Fibroblast of upper back skin (primary cell): ENCODE results near the gene KCNQ1.
A peak's percentile ranks its signal among the peaks of the same experiment; 100 is the strongest.

Experiments used
- DNase-seq: peaks from one replicate; pipeline ENCODE4 v3.0.0-alpha.2; 2013

Gene KCNQ1

DNA sequence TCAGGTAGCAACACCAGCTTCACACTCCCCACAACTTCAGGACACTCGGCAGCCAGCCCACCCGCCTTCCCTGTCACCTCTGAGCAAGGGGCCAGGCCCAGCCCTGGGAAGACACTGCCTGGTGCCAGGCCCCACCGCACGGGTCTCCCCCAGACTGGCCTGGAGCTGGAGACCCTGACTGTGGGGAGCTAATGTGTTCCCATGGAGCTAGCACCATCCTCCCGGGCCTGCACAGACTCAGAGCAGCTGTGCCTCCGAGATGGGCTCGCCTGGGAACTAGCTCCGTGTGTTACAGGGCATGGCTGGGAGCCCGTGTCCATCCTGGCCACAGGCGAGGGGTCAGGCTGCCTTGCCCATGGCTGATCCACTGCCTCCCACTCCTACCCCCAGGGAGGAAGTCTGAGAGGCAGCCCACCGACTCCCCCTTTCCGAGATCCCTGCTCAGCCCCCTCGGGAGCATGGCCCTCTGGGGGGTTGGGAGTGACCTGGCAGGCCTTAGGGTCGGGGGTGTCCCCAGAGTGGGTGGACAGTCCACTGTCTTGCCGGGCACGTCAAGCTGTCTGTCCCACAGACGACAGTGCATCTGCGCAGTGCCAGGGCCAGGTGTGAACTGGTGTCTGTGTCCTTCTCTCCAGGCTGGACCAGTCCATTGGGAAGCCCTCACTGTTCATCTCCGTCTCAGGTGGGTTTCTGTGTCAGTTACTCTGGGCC is 331.7 kb downstream of the KCNQ1 start:
- no peak for DNase-seq

DNA sequence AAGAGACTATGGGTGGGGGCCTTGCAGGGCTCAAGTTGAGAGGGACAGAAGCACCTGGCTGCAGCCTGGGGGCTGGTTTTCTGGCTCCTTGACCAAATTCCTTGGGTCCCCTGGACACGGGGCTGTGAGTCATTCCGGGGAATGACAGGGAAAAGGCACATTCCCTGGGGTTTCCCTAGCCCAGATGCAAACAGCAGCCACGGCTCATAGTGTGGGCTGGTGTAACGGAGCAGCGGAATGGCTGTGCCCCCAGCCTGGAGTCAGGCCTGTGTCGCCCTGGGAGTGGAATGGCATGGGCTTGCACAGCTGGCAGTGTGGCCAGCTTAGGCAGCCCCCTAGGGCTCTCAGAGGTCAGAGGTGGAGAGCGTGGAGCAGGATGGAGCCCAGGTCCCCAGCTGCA is 332.6 kb downstream of the KCNQ1 start:
- DNase-seq, result peak; percentile 16

DNA sequence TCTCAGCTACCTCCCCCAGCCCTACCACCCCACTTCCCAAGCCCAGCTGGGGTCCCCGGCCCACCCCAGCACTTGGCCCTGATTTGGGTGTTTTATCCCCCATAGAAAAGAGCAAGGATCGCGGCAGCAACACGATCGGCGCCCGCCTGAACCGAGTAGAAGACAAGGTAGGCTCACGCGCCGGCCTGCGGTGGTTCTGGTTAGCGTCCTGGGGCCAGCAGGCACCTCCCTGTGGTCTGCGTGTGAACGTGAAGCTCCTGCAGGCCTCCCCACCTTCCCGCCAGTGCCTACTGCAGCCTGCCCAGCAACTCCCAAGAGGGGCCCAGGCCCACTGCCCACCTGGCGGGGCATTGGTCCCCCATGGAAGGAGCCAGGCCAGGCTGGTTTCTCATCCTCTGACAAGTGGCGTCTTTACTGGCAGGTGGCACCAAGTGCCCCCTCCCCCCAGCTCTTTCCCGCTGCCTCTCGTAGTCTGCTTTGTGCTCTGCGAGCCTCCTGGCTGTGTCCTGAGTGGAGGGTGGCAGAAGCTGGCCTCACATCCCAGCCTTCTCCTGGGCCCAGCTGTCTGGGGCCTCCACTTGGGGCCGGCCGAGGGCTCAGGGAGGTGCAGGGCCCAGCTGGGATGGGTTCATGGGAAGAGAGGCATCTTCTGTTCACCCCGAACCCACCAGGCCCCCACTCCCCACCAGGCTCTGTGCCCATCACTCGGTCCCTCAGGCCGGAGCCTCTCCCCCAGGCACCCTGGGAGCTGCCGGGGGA is 333.2 kb downstream of the KCNQ1 start:
- DNase-seq, result no peak

DNA sequence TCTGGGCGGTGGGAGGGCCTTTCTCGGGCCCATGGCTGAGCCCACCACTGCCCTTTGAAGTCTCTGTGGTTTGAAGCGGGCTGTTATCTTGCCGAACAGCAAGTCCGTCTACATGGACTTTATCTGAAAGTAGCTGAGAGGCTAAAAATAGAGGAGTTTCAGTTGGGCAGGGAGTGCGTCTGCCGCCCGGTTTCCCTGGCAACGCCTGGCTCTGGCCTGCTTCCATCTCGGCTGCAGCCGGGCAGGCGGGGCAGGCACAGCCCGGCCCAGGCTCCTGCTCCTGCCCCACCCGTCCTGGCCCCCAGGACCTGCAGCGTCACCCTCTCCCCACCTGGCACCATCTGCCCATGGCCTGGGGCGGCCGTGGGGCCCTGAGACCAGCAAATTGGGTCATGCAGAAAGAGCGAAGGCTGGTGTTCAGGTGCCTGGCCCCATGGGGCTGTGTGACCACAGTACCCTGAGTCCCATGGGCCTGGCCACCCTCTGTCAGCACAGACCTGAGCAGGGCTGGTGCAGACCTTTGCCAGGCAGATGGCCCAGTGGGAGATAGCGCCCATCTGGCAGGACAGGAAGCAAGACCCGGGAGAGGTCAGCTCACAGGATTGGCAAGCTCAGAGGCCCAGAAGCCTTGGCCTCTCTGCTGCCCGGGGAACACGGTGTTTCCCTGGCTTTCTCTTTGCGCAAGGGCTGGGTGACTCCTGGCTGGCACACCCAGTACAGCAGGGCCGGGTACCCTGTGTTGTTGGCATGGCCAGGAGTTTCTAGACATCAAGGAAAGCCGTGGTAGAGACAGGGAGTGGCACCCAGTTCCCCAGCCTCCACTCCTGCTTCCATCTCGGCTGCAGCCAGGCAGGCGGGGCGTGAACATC is 334.1 kb downstream of the KCNQ1 start:
- no peak for DNase-seq

DNA sequence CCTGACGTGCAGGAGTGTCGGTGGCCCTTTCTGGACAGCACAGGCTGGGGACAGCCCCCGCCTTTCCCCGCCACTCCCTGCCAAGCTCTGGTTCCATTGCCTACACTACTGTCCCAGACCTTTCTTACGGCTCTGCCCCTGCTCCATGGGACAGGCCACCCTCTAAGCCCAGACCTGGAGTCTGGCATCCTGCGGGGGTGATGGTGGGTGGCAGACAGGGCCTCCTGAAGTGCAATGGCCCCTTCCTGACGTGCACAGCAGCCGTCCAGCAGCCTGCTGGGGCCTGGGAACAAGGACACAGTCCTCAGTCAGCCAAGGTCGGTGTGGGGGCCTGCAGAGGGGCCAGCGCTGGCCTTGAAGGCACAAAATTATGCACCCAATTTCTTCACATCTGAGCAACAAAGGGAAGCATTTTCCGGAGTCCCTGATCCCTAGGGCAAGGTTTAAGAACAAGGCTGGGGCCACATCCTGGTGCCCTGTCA is 334.7 kb downstream of the KCNQ1 start:
- DNase-seq, result no peak

DNA sequence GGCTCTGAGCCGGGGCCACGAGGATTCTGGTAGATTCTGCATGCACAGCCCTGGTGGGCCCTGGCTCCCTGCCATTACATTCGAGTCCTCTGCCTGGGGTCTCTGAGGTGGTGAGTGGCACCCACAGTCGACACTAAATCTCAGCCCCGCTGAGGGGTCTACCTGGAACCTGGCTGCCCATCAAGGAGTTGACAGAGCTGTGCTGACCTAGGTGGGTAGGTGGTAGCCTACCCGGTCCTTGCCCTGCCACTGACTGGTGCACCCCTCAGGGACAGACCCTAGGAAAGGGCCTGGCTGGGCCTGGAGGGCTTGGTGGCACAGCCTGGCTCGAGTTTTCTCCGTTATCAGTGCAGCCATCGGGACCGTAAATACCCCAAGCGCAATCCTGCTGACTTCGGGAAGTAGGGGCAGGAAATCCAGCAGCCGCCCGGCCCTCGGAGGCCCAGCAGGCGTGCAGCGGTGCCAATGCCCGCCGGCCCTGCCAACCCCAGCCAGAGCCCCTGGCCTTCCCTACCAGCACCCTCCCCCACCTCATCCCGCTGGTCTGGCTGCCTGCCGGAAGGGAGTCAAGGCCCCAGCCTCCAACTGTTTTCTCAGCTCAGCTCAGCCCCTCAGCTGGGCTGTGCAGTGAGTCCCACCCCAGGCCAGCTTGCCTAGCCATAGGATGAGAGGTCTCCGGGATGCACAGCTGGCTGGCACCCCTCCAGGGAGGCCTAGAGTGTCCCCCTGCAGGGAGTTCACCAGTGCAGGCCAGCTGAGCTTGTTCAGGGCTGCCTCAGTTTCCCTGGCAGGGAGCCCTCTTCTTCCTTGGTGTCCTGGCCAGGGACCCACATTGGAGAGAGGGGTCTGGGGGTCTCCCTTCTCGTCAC is 335.4 kb downstream of the KCNQ1 start:
- DNase-seq, result no peak

DNA sequence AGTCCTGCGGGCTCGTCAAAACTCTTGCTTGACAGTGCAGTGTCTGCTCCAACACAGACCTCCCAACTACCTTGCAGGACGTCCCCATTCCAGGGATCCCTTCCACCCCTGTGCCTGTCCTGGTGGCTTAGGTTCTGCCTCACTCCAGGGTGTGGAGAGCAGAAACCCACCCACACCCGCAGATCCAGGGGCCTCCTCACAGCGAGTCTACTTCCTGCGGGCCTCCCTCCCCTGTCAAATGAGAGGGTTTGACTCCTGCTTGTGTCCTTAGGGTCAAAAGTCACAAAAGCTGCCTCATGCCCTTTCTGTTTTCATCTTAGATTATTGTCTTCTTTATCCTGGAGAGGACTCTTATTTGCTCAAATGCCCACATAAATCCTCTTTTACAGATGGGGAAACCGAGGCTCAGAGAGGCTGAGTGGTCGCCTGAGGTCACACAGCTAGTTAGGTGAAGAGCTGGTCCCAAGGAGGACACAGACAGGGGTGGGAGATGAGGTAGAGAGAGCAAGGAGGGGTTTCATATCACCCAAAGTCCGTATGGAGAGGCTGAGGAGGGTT is 336.1 kb downstream of the KCNQ1 start:
- DNase-seq, result no peak

DNA sequence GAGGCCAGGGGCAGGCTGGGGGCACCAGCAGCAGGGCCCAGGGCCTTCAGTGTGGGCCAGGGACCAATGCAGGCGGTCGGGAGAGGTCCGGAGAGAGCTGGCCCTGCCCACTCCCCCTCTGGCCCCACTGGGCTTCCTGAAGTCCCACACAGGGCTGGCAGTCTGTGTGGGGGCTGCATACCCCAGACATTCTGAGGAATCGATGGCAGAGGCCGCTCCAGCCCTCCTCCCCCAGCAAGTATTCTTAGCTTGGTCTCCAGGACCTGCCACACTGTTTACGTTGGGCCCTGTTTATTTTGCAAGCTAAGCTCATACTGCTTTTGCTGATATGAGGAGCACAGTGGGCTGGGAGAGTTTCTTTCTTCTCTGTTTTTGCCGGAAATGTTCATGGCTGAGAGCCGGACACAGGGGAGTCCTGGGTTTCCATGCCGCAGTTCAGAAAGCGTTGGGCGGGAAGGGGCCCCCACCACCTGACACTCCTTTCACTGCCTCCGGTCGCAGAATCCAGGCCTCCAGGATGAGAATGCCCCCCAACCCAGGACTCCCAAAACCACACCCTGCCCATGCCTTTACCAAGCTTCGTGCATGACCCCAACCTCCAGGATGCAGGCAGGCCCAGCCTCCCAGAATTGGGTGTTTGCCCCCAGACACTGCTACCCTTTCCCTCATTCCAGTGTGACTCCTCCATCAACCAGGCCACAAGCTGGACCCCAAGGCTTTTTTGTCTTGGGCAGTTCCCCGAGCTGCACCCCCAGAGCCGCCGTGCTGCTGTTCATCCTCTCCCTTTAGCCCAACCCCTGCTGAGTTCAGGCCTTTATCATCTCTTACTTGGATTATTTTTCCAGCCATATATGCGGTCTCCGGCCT is 336.8 kb downstream of the KCNQ1 start:
- no peak for DNase-seq

DNA sequence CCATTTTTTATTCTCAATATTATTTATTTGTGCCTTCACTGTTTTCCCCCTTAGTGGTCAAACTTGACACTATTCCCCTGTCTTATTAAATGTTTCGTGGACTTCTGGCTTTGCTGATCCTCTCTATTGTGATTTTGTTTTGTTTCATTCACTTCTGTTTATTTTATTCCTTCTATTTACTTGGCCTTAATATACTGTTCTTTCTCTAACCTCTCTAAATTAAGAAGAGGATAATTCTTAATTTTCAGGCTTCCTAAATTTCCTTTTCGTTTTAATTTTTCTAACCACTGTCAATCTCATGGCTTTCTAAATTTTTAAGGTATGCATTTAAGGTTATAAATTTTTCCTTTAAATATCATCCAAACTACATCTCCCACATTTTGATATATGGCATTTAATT is 338.0 kb downstream of the KCNQ1 start:
- no peak for DNase-seq

DNA sequence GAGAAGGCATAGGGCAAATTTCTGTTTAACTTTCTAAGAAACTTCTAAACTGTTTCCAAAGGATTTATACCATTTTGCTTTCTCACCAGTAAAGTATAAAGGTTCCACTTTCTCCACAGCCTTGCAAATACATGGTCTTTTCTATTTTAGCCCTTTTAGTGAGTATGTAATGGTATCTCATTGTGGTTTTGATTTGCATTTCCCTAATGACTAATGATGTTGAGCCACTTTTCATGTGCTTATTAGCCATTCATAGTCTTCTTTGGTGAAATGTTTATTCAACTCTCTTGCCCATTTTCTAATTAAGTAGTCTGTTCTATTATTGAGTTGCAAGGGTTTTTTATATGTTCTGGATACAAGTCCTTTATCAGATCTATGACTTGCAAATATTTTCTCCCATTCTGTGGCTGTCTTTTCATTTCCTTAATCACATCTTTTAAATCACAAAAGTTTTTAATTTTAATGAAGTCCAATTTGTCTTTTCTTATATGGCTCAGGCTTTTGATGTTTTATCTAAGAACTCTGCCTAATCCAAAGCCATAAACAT is 338.8 kb downstream of the KCNQ1 start:
- DNase-seq, result no peak

DNA sequence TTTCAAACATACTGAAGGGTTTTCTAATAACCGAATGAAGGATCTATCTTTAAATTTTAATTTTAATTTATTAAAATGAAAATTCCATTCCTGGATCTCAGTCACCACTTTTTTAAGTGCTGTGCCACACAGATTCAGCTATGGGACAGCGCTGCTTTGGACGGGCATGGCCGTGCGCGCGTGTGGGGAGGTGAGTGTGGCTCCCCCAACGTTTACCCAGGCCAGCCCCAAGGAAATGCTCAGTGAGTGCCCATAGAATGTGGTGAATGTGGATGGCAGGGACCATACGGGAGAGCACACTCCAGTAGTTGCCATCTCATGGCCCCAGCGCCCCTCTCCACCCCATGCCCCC is 343.0 kb downstream of the KCNQ1 start:
- DNase-seq, result no peak

DNA sequence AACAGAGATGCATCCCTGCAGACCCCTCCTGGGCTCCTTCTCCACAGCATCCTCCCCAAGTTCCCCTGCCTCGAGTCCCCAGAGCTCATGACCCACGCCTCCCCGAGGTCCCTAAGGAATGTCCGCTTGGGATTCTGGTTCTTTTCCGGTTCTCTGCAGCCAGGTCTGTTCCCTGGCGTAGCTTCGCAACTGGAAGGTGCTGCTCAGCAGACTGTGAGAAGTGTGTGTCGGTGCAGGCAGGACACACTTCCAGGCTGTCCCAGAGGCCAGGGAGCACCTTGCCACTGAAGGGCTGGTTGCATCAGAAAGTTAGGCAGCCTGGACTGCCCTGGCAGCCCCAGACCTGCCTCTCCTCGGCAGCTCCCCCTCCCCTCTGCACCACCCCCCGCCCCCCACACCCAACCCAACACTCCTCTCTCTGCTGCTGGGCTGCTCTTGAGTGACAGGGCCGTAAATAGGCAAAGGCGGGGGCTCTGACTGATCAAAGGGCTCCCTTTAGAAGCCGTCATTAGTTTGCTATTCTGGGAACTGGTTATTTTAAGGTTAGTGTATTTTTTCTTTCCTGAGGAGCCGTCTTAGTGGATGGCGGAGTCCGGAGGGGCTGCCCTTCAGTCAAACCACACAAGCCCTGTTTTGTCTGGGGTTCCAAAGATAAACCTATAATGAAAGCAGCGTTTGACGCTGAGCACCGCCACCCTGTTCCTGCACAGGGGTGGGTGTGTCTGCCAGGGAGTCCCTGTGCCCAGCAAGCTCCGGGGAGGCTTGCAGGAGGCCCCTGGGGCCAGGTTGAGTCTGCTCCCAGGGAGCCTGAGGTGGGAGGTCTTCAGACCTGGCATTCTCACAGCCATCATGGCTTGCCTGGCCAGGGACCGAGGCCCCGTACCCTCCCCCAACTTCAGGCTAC is 343.6 kb downstream of the KCNQ1 start:
- DNase-seq, result no peak

DNA sequence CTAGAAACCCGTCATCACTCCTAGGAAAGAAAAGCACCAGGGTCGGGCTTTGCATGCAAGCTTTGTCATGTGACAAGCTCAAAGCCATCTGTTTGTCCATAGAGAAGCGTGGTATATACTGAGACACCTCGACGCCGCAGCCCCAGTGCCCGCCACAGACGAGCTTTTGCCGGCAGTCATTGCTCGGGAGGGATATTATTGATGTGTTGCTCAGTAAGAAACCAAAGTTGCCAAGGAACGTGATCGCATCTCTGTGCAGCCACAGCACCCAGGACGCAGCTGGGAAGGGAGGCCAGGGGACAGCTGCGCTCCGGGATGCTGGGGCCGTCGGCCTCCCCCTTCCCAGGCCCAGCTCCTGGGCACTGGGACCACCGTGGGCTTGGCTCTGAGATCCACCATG is 344.5 kb downstream of the KCNQ1 start:
- DNase-seq, result no peak

DNA sequence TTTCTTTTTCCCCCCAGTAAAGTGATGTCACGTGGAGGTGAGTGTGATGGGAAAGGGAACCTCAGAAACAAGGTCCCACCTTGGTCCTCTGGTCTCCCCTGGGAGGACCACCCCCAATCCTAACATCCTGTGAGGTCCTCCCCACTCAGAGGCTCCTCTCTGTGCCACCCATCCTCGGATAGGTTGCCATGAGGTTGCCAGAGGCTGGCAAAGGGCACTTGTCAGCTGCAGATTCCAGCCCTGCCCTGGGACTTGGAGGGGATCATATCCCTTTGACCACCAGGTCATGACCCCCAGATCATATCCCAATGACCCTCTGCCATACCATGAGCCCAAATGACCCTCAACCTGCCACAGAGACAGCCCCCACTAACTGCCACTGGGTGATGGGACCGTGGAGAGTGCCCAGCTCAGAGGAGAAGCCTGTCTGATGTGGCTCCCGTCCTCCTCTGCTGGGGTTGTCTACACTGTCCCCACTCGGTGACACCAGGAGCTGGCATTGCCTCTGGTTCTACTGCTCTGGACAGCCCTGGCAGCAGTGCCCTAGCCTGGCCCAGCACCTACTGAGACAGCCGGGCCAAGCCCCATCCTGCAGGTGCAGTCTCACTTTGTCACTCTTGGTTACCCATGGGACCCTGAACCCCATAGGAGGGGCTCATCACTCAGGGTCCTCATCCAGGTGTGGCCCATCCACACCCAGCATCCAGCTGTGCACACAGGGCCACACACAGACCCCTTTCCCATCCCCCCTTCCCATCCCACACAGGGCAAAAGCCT is 345.2 kb downstream of the KCNQ1 start:
- no peak for DNase-seq

DNA sequence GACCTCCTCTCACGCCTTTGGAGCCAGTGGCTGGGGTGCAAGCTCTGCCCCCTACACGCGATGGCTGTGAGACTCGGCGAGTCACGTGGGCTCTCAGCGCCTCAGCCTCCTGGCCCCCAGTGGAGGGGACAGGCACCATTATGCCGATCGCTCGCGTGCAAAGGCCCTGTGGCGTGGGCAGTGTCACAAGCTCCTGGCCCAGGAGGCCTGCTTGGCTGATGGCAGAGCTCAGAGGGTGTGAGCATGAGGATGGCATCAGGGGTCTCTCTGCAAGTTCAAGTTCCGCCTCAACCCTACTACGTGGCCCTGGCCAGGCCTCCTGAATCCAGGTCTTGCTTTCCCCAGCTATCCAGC is 345.7 kb downstream of the KCNQ1 start:
- DNase-seq, result no peak

DNA sequence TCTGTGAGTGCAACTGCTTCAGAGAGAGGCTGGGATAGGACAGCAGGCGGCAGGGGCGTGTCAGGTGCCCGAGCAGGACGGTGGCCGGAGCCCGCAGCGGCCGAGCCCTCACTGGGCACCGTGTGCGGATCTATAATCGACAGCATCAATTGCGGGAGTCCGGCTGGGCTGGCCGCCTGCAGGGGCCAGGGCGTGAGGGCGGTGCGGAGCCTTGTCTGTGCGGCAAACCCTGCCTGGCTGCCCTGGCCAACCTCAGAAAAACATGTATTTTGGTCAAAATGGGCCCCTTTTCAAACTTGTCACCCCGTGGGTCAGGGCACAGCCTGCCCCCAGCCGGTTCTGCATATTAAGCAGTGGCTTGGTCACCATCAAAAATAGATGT is 346.3 kb downstream of the KCNQ1 start:
- no peak for DNase-seq

DNA sequence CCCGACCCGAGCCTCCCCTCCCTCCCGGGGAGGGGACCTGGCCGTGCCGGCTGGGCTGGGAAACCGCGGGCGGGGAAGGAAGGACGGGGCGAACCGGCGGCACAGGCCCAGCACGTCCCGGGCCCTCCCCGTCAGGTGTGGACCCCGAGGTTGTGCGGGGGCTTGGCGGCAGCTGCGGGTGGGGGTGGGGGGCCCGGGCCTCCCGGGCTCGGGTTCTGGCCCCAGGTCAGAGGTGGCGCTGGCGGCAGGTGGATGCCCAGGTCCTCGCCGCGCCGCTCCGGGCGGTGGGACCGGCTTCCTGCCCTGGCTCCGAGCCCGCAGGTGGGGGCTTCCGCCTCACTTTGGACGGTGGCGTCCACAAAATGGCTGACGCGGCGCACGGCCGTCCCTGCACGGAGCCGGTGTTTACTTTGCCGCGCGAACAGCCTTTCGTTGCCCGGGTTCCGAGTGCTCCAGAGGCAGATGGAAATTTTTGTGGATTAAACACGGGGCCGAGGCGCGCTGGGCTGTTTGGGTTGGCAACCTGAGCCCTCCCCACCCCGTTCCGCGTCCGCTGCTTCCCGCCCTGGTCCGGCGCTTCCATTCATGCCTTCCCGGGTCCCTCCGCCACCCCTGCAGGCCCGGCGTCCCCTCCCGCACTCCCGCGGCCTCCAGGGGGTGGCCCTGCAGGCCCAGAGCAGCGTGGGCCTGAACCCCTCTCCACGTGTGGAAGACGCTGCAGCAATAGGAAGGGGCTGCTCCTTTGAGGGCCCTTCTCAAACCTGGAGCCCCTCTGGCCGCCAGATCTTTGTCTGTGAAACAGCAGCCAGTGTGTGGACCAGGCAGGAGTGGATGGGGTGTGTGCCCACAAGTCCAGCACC is 346.9 kb downstream of the KCNQ1 start:
- DNase-seq, result no peak
